HG03066 (cell line): ENCODE results near the gene NUMB.
"Not testable (repeated sequence)": the region's sequence is repeated elsewhere in the genome, so short reads cannot be mapped to it uniquely, and the experiment has no call there.

Experiments used
- ATAC-seq: cut with Tn5 transposase; IDR thresholded peaks from one replicate; pipeline ENCODE4 v1.9.1; 2021; ENCODE audit warnings: low read depth; ENCODE audit not compliant: unreplicated experiment

The NUMB gene

GRCh38 chr14:73426877-73427276 lies 31.5 kb downstream of the NUMB start:
- ATAC-seq = no peak

- ATAC-seq = no peak
Measured at GRCh38 chr14:73424453-73424852, 33.9 kb downstream of the NUMB start.

GRCh38 chr14:73423092-73423491 lies 35.3 kb downstream of the NUMB start:
- not testable (repeated sequence) for ATAC-seq

- ATAC-seq = no peak
Measured at GRCh38 chr14:73422515-73422914, 35.8 kb downstream of the NUMB start.

- no peak for ATAC-seq
Measured at GRCh38 chr14:73418227-73418626, 40.1 kb downstream of the NUMB start.

GRCh38 chr14:73406248-73406647 lies 52.1 kb downstream of the NUMB start:
- not testable (repeated sequence) for ATAC-seq

- no peak for ATAC-seq
Measured at GRCh38 chr14:73403181-73403752, 55.1 kb downstream of the NUMB start.

- ATAC-seq = no peak
Measured at GRCh38 chr14:73402579-73402978, 55.8 kb downstream of the NUMB start.

GRCh38 chr14:73397810-73398209 lies 60.5 kb downstream of the NUMB start:
- ATAC-seq = no peak

GRCh38 chr14:73394317-73394716 lies 64.0 kb downstream of the NUMB start:
- ATAC-seq = no peak

- ATAC-seq = no peak
Measured at GRCh38 chr14:73393375-73393774, 65.0 kb downstream of the NUMB start.

GRCh38 chr14:73392329-73393257 lies 65.8 kb downstream of the NUMB start:
- ATAC-seq = no peak

GRCh38 chr14:73387860-73388259 lies 70.5 kb downstream of the NUMB start:
- not testable (repeated sequence) for ATAC-seq

GRCh38 chr14:73386342-73386741 lies 72.0 kb downstream of the NUMB start:
- no peak for ATAC-seq

- not testable (repeated sequence) for ATAC-seq
Measured at GRCh38 chr14:73385021-73385420, 73.3 kb downstream of the NUMB start.

- no peak for ATAC-seq
Measured at GRCh38 chr14:73383356-73383755, 75.0 kb downstream of the NUMB start.

GRCh38 chr14:73381380-73382013 lies 76.8 kb downstream of the NUMB start:
- ATAC-seq = no peak

- ATAC-seq = no peak
Measured at GRCh38 chr14:73376585-73376984, 81.8 kb downstream of the NUMB start.

GRCh38 chr14:73375861-73376260 lies 82.5 kb downstream of the NUMB start:
- no peak for ATAC-seq

- no peak for ATAC-seq
Measured at GRCh38 chr14:73374218-73374617, 84.1 kb downstream of the NUMB start.

- ATAC-seq = no peak
Measured at GRCh38 chr14:73372529-73372928, 85.8 kb downstream of the NUMB start.
